ENCODE results near the gene PDE11A.

GRCh38 chr2:178044836-178045235 lies 27.7 kb downstream of the PDE11A start:
- TF ChIP-seq CTCF (CRISPR knock-in tag; IDR thresholded peaks at IDR 0.05), result no peak
- TF ChIP-seq ZFY (CRISPR knock-in tag; IDR thresholded peaks at IDR 0.05), result no peak
- TF ChIP-seq MLLT10 (CRISPR knock-in tag; IDR thresholded peaks at IDR 0.05), result no peak
- no peak for TF ChIP-seq SNRNP70 (IDR thresholded peaks at IDR 0.05; ENCODE audit: low read depth, low read length)
- no peak for TF ChIP-seq BHLHE40 (IDR thresholded peaks at IDR 0.05; ENCODE audit: low read length)
- TF ChIP-seq KDM1A (CRISPR knock-in tag; IDR thresholded peaks at IDR 0.05), result no peak
- no peak for TF ChIP-seq ZBTB8A (CRISPR knock-in tag; IDR thresholded peaks at IDR 0.05; ENCODE audit: borderline replicate concordance, low read depth)
- no peak for TF ChIP-seq MAZ (IDR thresholded peaks at IDR 0.05; ENCODE audit: borderline replicate concordance, low read depth, low read length)
- no peak for TF ChIP-seq MAZ (CRISPR knock-in tag; IDR thresholded peaks at IDR 0.05; ENCODE audit: low read depth)
- TF ChIP-seq ZNF607 (CRISPR knock-in tag; IDR thresholded peaks at IDR 0.05; ENCODE audit: borderline replicate concordance), result no peak
- TF ChIP-seq ESRRA (CRISPR knock-in tag; IDR thresholded peaks at IDR 0.05; ENCODE audit: low read depth), result no peak
